H1 (cell line): ENCODE results near the gene MRPL55. TPM values are rescaled to one million over a fixed set of nuclear protein-coding genes. Genes with fewer than 3 reads are reported as not detected.

ENCODE experiments used
- CTCF ChIA-PET: fragments of 300-600 bp; sonication (Branson Sonifier 250); formaldehyde crosslinking; loops from one replicate; lab custom pipeline; 2021; ENCODE audit not compliant: partially characterized antibody; lab: Charles Lee
- POLR2A ChIA-PET: fragments of 300-600 bp; sonication (Branson Sonifier 250); formaldehyde crosslinking; loops from one replicate; lab custom pipeline; 2021; ENCODE audit warnings: inconsistent platforms; ENCODE audit not compliant: partially characterized antibody; lab: Charles Lee
- DNase-seq, 2 experiments: peaks; one replicate each; pipeline versions ENCODE4 v3.0.0 to v3.0.0-alpha.2; 2010 to 2022; ENCODE audit warnings: low spot score in 2 of 2, low read depth in 1 of 2, mixed read lengths in 1 of 2
- FAIRE-seq: peaks from 2 replicates; lab custom pipeline; 2011; peaks lifted over from hg19 to GRCh38; lab: Jason Lieb, UNC
- H2AFZ ChIP-seq: 2 replicates; pipeline ENCODE4 v1.8.1; 2012; ENCODE audit warnings: low read length, inconsistent platforms
- H2AK5ac ChIP-seq: 2 replicates; pipeline ENCODE4 v1.6.1; 2013; ENCODE audit warnings: low read depth, low read length
- H2BK120ac ChIP-seq: replicated peaks from 2 replicates; pipeline ENCODE3; 2013; ENCODE audit warnings: low read depth, low read length, inconsistent platforms
- H2BK12ac ChIP-seq: 2 replicates; pipeline ENCODE4 v1.6.1; 2013; ENCODE audit warnings: low read depth, low read length
- H2BK15ac ChIP-seq: 2 replicates; pipeline ENCODE4 v1.6.1; 2013; ENCODE audit warnings: low read length
- H2BK20ac ChIP-seq: 2 replicates; pipeline ENCODE4 v1.6.1; 2013; ENCODE audit warnings: low read length
- H2BK5ac ChIP-seq: 2 replicates; pipeline ENCODE4 v1.6.1; 2013; ENCODE audit warnings: low read depth, low read length
- H3K14ac ChIP-seq: 2 replicates; pipeline ENCODE4 v1.6.1; 2013; ENCODE audit warnings: inconsistent platforms; ENCODE audit not compliant: insufficient read length
- H3K18ac ChIP-seq: 2 replicates; pipeline ENCODE4 v1.6.1; 2013; ENCODE audit warnings: low read length; ENCODE audit errors: extremely low read depth
- H3K23ac ChIP-seq: 2 replicates; pipeline ENCODE4 v1.6.1; 2013; ENCODE audit warnings: inconsistent platforms; ENCODE audit not compliant: insufficient read length
- H3K23me2 ChIP-seq: 2 replicates; pipeline ENCODE4 v1.6.1; 2013; ENCODE audit warnings: low read depth, low read length
- H3K27ac ChIP-seq: 2 replicates; pipeline ENCODE4 v1.6.1; 2011; ENCODE audit warnings: low read depth, low read length, inconsistent platforms
- H3K27me3 ChIP-seq, 4 experiments: replicated peaks in 1 of 4; 1 replicate in 1 of 4; 2 replicates in 3 of 4; pipeline versions ENCODE4 v1.6.1 to v1.8.1; 2011 to 2013; ENCODE audit warnings: low read length in 3 of 4, mild to moderate bottlenecking in 3 of 4, inconsistent platforms in 2 of 4, mixed read lengths in 2 of 4, moderate library complexity in 1 of 4; ENCODE audit not compliant: control insufficient read depth in 3 of 4, insufficient read depth in 3 of 4; ENCODE audit errors: extremely low read depth in 1 of 4
- H3K36me3 ChIP-seq, 4 experiments: 2 replicates each; pipeline versions ENCODE4 v1.6.1 to v1.8.1; 2011 to 2013; ENCODE audit warnings: mild to moderate bottlenecking in 4 of 4, low read length in 3 of 4, moderate library complexity in 2 of 4, control low read depth in 1 of 4, inconsistent platforms in 1 of 4; ENCODE audit not compliant: insufficient read depth in 4 of 4, control insufficient read depth in 2 of 4
- H3K4ac ChIP-seq: replicated peaks from 2 replicates; pipeline ENCODE3; 2013; ENCODE audit warnings: low read length, low read depth, mixed read lengths, inconsistent platforms; ENCODE audit not compliant: insufficient read length
- H3K4me1 ChIP-seq, 4 experiments: replicated peaks in 1 of 4; 1 replicate in 1 of 4; 2 replicates in 3 of 4; pipeline versions ENCODE4 v1.6.1 to v1.8.1; 2011 to 2013; ENCODE audit warnings: low read length in 3 of 4, inconsistent platforms in 2 of 4, mixed read lengths in 1 of 4; ENCODE audit not compliant: insufficient read depth in 4 of 4, control insufficient read depth in 3 of 4
- H3K4me2 ChIP-seq, 2 experiments: 2 replicates each; pipeline versions ENCODE4 v1.6.1 to v1.8.1; 2011 to 2013; ENCODE audit warnings: low read depth in 2 of 2, low read length in 2 of 2, control low read depth in 1 of 2, inconsistent platforms in 1 of 2, mild to moderate bottlenecking in 1 of 2; ENCODE audit not compliant: insufficient read depth in 1 of 2
- H3K4me3 ChIP-seq, 4 experiments: fragments of 200-600, 300-600 bp in 1 of 4; sonication (generic), shearing (Covaris generic), sonication (Bioruptor Twin) in 1 of 4; 2 replicates each; pipeline versions ENCODE4 v1.5.1 to v1.8.1; 2011 to 2016; ENCODE audit warnings: low read length in 4 of 4, low read depth in 3 of 4, control low read depth in 2 of 4, inconsistent platforms in 2 of 4, mild to moderate bottlenecking in 2 of 4, mixed read lengths in 1 of 4, moderate library complexity in 1 of 4; ENCODE audit not compliant: insufficient read depth in 2 of 4; ENCODE audit errors: extremely low read depth in 1 of 4
- H3K56ac ChIP-seq: replicated peaks from 2 replicates; pipeline ENCODE3; 2013; ENCODE audit warnings: low read depth, mild to moderate bottlenecking, mixed read lengths, low read length, inconsistent platforms; ENCODE audit not compliant: insufficient read length
- H3K79me1 ChIP-seq: 2 replicates; pipeline ENCODE4 v1.6.1; 2013; ENCODE audit warnings: low read depth, low read length, control low read depth
- H3K79me2 ChIP-seq, 2 experiments: 2 replicates each; pipeline versions ENCODE4 v1.6.1 to v1.8.1; 2012 to 2013; ENCODE audit warnings: low read length in 2 of 2, mild to moderate bottlenecking in 2 of 2, inconsistent platforms in 1 of 2; ENCODE audit not compliant: insufficient read depth in 2 of 2, control insufficient read depth in 1 of 2
- H3K9ac ChIP-seq, 4 experiments: replicated peaks in 1 of 4; 1 replicate in 1 of 4; 2 replicates in 3 of 4; pipeline versions ENCODE4 v1.6.1 to v1.8.1; 2011 to 2013; ENCODE audit warnings: low read depth in 3 of 4, low read length in 3 of 4, control low read depth in 2 of 4, mild to moderate bottlenecking in 2 of 4, moderate library complexity in 2 of 4, inconsistent platforms in 1 of 4; ENCODE audit errors: extremely low read depth in 1 of 4
- H3K9me3 ChIP-seq, 2 experiments: 2 replicates each; pipeline versions ENCODE4 v1.6.1 to v1.8.1; 2012 to 2013; ENCODE audit warnings: mild to moderate bottlenecking in 2 of 2, moderate library complexity in 2 of 2, control low read depth in 1 of 2, inconsistent platforms in 1 of 2, low read depth in 1 of 2, low read length in 1 of 2, mixed read lengths in 1 of 2; ENCODE audit not compliant: insufficient read depth in 2 of 2
- H4K20me1 ChIP-seq, 2 experiments: replicated peaks in 1 of 2; 2 replicates each; pipeline versions ENCODE3 to v1.8.1; 2011 to 2013; ENCODE audit warnings: inconsistent platforms in 2 of 2, low read length in 2 of 2, mild to moderate bottlenecking in 1 of 2; ENCODE audit not compliant: insufficient read depth in 2 of 2, control insufficient read depth in 1 of 2
- H4K5ac ChIP-seq: 2 replicates; pipeline ENCODE4 v1.6.1; 2013; ENCODE audit warnings: low read length, low read depth, mixed read lengths, inconsistent platforms; ENCODE audit not compliant: insufficient read length
- H4K8ac ChIP-seq: 2 replicates; pipeline ENCODE4 v1.8.0; 2013; ENCODE audit warnings: mild to moderate bottlenecking, moderate library complexity, low read length, inconsistent platforms; ENCODE audit not compliant: insufficient read depth; ENCODE audit errors: extremely low read depth
- H4K91ac ChIP-seq: replicated peaks from 2 replicates; pipeline ENCODE3; 2013; ENCODE audit warnings: low read length, mixed read lengths, inconsistent platforms; ENCODE audit not compliant: insufficient read length
- BRCA1 ChIP-seq: IDR thresholded peaks from 2 replicates; pipeline ENCODE4 v1.6.1; 2012; ENCODE audit warnings: low read depth, low read length, improper control_type of control experiment
- GTF2F1 ChIP-seq: IDR thresholded peaks from 2 replicates; pipeline ENCODE4 v1.6.1; 2012; ENCODE audit warnings: low read depth, low read length, improper control_type of control experiment, borderline replicate concordance
- PHF8 ChIP-seq: fragments of 200-600 bp; sonication (generic); conservative IDR thresholded peaks from 2 replicates; pipeline ENCODE4 v1.7.1; 2012; ENCODE audit warnings: low read depth, mild to moderate bottlenecking, inconsistent platforms, low read length, moderate library complexity
- POLR2AphosphoS5 ChIP-seq: IDR thresholded peaks from 2 replicates; pipeline ENCODE4 v1.6.1; 2011; ENCODE audit warnings: low read depth, low read length
- TAF7 ChIP-seq: optimal IDR thresholded peaks from 2 replicates; pipeline ENCODE3; 2011; ENCODE audit warnings: low read depth, mild to moderate bottlenecking, inconsistent platforms, low read length, moderate library complexity, borderline replicate concordance
- TCF12 ChIP-seq: IDR thresholded peaks from 2 replicates; pipeline ENCODE4 v1.6.1; 2011; ENCODE audit warnings: low read depth, mild to moderate bottlenecking, low read length
- WGBS, 2 experiments: shearing (Covaris generic) in 1 of 2; methylation state at CpG; one replicate each; pipeline versions ENCODE4 v1.1.6 to v1.1.7; 2013 to 2015; ENCODE audit warnings: low lambda C conversion rate in 2 of 2, mixed read lengths in 2 of 2, inconsistent platforms in 1 of 2, low coverage in 1 of 2, missing lambda C conversion rate in 1 of 2; ENCODE audit not compliant: insufficient replicate concordance in 2 of 2, insufficient coverage in 1 of 2, insufficient read length in 1 of 2; ENCODE audit errors: extremely low coverage in 1 of 2, missing lambda C conversion rate in 1 of 2; 5-methylcytosine and 5-hydroxymethylcytosine counted together
- polyA plus RNA-seq, 7 experiments: library from polyadenylated mRNA; depleted of rRNA in 3 of 7; stranded (reverse) in 5 of 7; unstranded in 2 of 7; fragments of >200 nt in 5 of 7; fragments of 200-250 nt in 2 of 7; gene quantifications; 1 replicate in 5 of 7; 2 replicates in 1 of 7; 4 replicates in 1 of 7; pipeline versions ENCODE4 v1.2.1 to v1.2.3, GENCODE V29; 2011 to 2013; ENCODE audit warnings: missing spikeins in 2 of 7, mixed read lengths in 2 of 7
- total RNA-seq: library from RNA; stranded (reverse); fragmentation: NEBNext Ultra II Directional; extraction: Animal tissue kit (Norgen Biotek cat#: 25700); gene quantifications from 2 replicates; pipeline ENCODE4 v1.2.1, GENCODE V29; 2021

Gene MRPL55
- total and polyA plus RNA-seq, 2 of the 8 experiments (the other 6 are each of a cell fraction or from before 2014, with no cell fraction given) = 59.0 to 244 TPM

GRCh38 chr1:228068359-228068758, 40.7 kb downstream of the MRPL55 start:
- no peak overlapping the region for H4K91ac ChIP-seq
- no peaks in the 10 kb centered on the region for H3K36me3 ChIP-seq
- H3K9ac ChIP-seq = no peak overlapping the region
- ChIA-PET CTCF (no interaction called here), POLR2A (no interaction called here)
- 90 to 96% methylated on average over 3 of the region's 7 CpGs for WGBS, 2 experiments
- H2AFZ ChIP-seq = no peak overlapping the region
- peaks cover 26 to 86% (median 81%) of the 10 kb centered on the region in 4 experiments for H3K27me3 ChIP-seq
- H4K20me1 ChIP-seq = peaks cover 3 to 8% of the 10 kb centered on the region in 2 experiments
- no peaks in the 10 kb centered on the region for H3K79me1 ChIP-seq
- DNase-seq = no peak
- no peak overlapping the region for H3K4ac ChIP-seq
- H3K23me2 ChIP-seq = peaks cover 26% of the 10 kb centered on the region; the same call in 1 of the 2 replicates
- TF ChIP-seq TCF12 (0 out of 2 replicates have a peak, but pooled peaks have one; percentile 30), TAF7 (no peak), BRCA1 (no peak), PHF8 (no peak), GTF2F1 (no peak), POLR2AphosphoS5 (peak; percentile 78; the same call in 1 of the 2 replicates)
- no peak for FAIRE-seq
- no peak overlapping the region for H2BK15ac ChIP-seq
- no peak overlapping the region for H2BK5ac ChIP-seq
- no peaks in the 10 kb centered on the region for H3K79me2 ChIP-seq
- H3K4me2 ChIP-seq = no peak overlapping the region
- H3K14ac ChIP-seq = no peak overlapping the region
- no peak overlapping the region for H4K8ac ChIP-seq
- H2BK120ac ChIP-seq = no peak overlapping the region
- H3K56ac ChIP-seq = no peak overlapping the region
- H4K5ac ChIP-seq = no peak overlapping the region
- peaks cover 0 to 3% (median 0%) of the 10 kb centered on the region in 4 experiments; a peak in 1 of 7 replicates for H3K4me1 ChIP-seq
- no peaks in the 10 kb centered on the region for H3K9me3 ChIP-seq
- H3K23ac ChIP-seq = no peak overlapping the region
- H2BK20ac ChIP-seq = no peak overlapping the region
- no peak overlapping the region for H3K27ac ChIP-seq
- no peak overlapping the region for H3K18ac ChIP-seq
- no peak overlapping the region for H3K4me3 ChIP-seq
- no peak overlapping the region for H2BK12ac ChIP-seq
- no peak overlapping the region for H2AK5ac ChIP-seq
